ENCODE data around the gene SPON2. TPM values are rescaled to one million over a fixed set of nuclear protein-coding genes. Genes with fewer than 3 reads are reported as not detected.

Gene SPON2
- total RNA-seq, 2 experiments from 2014 or later = 8.4 to 35.3 TPM

DNA sequence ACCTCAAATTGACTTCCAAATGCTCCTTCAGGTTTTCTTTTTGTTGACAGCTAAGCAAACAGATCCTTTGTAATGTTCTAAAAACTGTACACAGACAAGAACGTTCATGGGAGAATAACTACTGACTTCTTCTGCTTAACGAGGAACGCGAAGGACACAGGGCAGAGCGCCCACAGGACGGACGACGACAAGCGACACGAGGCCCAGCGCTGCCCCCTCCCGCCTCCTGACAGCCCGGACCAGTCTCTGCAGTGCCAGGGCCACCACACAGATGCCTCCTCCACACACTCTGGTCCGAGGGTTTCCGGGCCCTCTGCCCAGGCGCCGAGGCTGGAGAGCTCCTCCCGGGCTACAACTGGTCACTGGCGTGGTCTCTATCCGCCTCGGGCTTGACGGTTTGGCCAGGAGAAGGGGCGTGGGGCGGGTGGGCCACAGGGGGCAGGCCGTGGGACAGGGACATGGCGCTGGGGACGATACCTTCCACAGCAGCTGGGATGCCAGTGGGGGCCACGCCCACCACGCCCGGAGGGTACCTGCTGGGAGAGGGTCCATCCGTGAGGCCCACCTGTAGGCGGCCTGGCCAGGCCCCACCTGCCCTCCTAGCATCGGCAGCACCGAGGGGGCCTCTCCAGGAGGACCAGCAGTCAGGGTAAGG, 39.6 kb upstream of the SPON2 start:
- H3K4me1 ChIP-seq (ENCODE audit: insufficient read depth, low read length, poor library complexity, severe bottlenecking) = peaks cover 31% of the 10 kb centered on the region
- TF ChIP-seq EZH2phosphoT487 (IDR thresholded peaks at IDR 0.05; ENCODE audit: borderline replicate concordance, low read depth, low read length) (no peak), CTCF (conservative IDR thresholded peaks at IDR 0.05; ENCODE audit: low read length) (no peak)
- peaks cover 69% of the 10 kb centered on the region for H3K36me3 ChIP-seq (ENCODE audit: insufficient read depth, low read length)
- intact Hi-C loops (cut with micrococcal nuclease; ENCODE audit: unreplicated experiment) = no loop called here
- H4K20me1 ChIP-seq (ENCODE audit: insufficient read depth, low read length) = no peaks in the 10 kb centered on the region
- H3K9me2 ChIP-seq (ENCODE audit: insufficient read depth, low read length) = no peaks in the 10 kb centered on the region
- no peak overlapping the region for H3K4me3 ChIP-seq (ENCODE audit: low read depth, low read length, poor library complexity, severe bottlenecking)
- CTCF ChIA-PET (ENCODE audit: unreplicated experiment) = no interaction called here
- no peak for DNase-seq (ENCODE audit: low spot score)
- H3K9me3 ChIP-seq (ENCODE audit: low read length) = no peaks in the 10 kb centered on the region
- H2AFZ ChIP-seq (ENCODE audit: low read length) = no peak overlapping the region
- BruUV-seq (replicated peaks) = no TSS peak
- H3K27ac ChIP-seq (ENCODE audit: low read depth, low read length, poor library complexity, severe bottlenecking) = no peak overlapping the region
- peaks cover 1% of the 10 kb centered on the region; the same call in 1 of the 2 replicates for H3K79me2 ChIP-seq (ENCODE audit: insufficient read depth, low read depth, low read length)
- H3K4me2 ChIP-seq (ENCODE audit: low read length) = no peak overlapping the region
- POLR2A ChIA-PET = no interaction called here

DNA sequence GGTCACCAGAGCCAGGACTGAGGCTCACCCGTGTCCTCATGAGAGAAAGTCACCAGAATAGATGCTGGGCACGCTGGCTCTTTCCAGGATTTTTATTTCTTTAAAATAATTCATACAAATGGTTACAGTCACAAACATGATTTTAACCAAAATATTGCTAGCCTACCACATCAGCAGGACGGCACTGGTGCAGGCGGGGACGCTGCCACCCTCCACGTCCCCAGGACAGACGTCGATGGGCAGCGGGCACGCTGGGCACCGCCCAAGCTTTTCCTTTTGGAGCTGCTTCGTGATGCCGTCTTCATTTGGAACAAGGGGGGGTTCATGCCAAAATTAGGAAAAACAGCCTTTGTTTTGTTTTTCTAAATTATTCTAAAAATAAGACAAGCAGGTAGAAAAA, 39.0 kb upstream of the SPON2 start:
- no peak overlapping the region for H3K27ac ChIP-seq (ENCODE audit: low read depth, low read length, poor library complexity, severe bottlenecking)
- ChIA-PET POLR2A (no interaction called here), CTCF (ENCODE audit: unreplicated experiment) (no interaction called here)
- no peaks in the 10 kb centered on the region for H4K20me1 ChIP-seq (ENCODE audit: insufficient read depth, low read length)
- peaks cover 69% of the 10 kb centered on the region for H3K36me3 ChIP-seq (ENCODE audit: insufficient read depth, low read length)
- no peak overlapping the region for H3K4me2 ChIP-seq (ENCODE audit: low read length)
- H3K4me3 ChIP-seq (ENCODE audit: low read depth, low read length, poor library complexity, severe bottlenecking) = no peak overlapping the region
- DNase-seq (ENCODE audit: low spot score) = no peak
- intact Hi-C loops (cut with micrococcal nuclease; ENCODE audit: unreplicated experiment) = no loop called here
- no peaks in the 10 kb centered on the region for H3K79me2 ChIP-seq (ENCODE audit: insufficient read depth, low read depth, low read length)
- H3K9me3 ChIP-seq (ENCODE audit: low read length) = no peaks in the 10 kb centered on the region
- TF ChIP-seq CTCF (conservative IDR thresholded peaks at IDR 0.05; ENCODE audit: low read length) (no peak), EZH2phosphoT487 (IDR thresholded peaks at IDR 0.05; ENCODE audit: borderline replicate concordance, low read depth, low read length) (no peak)
- peaks cover 25% of the 10 kb centered on the region for H3K4me1 ChIP-seq (ENCODE audit: insufficient read depth, low read length, poor library complexity, severe bottlenecking)
- no TSS peak for BruUV-seq (replicated peaks)
- no peaks in the 10 kb centered on the region for H3K9me2 ChIP-seq (ENCODE audit: insufficient read depth, low read length)
- no peak overlapping the region for H2AFZ ChIP-seq (ENCODE audit: low read length)

GRCh38 chr4:1210971-1211370, 38.6 kb upstream of the SPON2 start:
- no peaks in the 10 kb centered on the region for H3K9me2 ChIP-seq (ENCODE audit: insufficient read depth, low read length)
- POLR2A ChIA-PET = no interaction called here
- no peaks in the 10 kb centered on the region for H3K79me2 ChIP-seq (ENCODE audit: insufficient read depth, low read depth, low read length)
- no TSS peak for BruUV-seq (replicated peaks)
- DNase-seq (ENCODE audit: low spot score) = no peak
- H3K4me1 ChIP-seq (ENCODE audit: insufficient read depth, low read length, poor library complexity, severe bottlenecking) = peaks cover 21% of the 10 kb centered on the region
- CTCF ChIA-PET (ENCODE audit: unreplicated experiment) = no interaction called here
- H3K36me3 ChIP-seq (ENCODE audit: insufficient read depth, low read length) = peaks cover 67% of the 10 kb centered on the region
- H3K4me3 ChIP-seq (ENCODE audit: low read depth, low read length, poor library complexity, severe bottlenecking) = no peak overlapping the region
- H3K9me3 ChIP-seq (ENCODE audit: low read length) = no peaks in the 10 kb centered on the region
- intact Hi-C loops (cut with micrococcal nuclease; ENCODE audit: unreplicated experiment) = no loop called here
- no peak overlapping the region for H3K4me2 ChIP-seq (ENCODE audit: low read length)
- no peak overlapping the region for H3K27ac ChIP-seq (ENCODE audit: low read depth, low read length, poor library complexity, severe bottlenecking)
- H2AFZ ChIP-seq (ENCODE audit: low read length) = no peak overlapping the region
- H4K20me1 ChIP-seq (ENCODE audit: insufficient read depth, low read length) = no peaks in the 10 kb centered on the region
- TF ChIP-seq EZH2phosphoT487 (IDR thresholded peaks at IDR 0.05; ENCODE audit: borderline replicate concordance, low read depth, low read length) = no peak
- TF ChIP-seq CTCF (conservative IDR thresholded peaks at IDR 0.05; ENCODE audit: low read length) = no peak
